Measurements from ENCODE around the gene NPTN. TPM values are rescaled to one million over a fixed set of nuclear protein-coding genes. Genes with fewer than 3 reads are reported as not detected.

The NPTN gene
- total and polyA plus RNA-seq, 2 experiments from 2014 or later = 56.3 to 113 TPM

GRCh38 chr15:73617301-73617831, 15.8 kb downstream of the NPTN start (continued):
- TF ChIP-seq ETS1 (IDR thresholded peaks at IDR 0.05) (no peak), STAT1 (IDR thresholded peaks at IDR 0.05; ENCODE audit: unreplicated experiment) (no peak), POLR2AphosphoS5 (IDR thresholded peaks at IDR 0.05; ENCODE audit: low read depth) (no peak), EZH2 (IDR thresholded peaks at IDR 0.05; ENCODE audit: low read depth, unreplicated experiment) (no peak)

DNA sequence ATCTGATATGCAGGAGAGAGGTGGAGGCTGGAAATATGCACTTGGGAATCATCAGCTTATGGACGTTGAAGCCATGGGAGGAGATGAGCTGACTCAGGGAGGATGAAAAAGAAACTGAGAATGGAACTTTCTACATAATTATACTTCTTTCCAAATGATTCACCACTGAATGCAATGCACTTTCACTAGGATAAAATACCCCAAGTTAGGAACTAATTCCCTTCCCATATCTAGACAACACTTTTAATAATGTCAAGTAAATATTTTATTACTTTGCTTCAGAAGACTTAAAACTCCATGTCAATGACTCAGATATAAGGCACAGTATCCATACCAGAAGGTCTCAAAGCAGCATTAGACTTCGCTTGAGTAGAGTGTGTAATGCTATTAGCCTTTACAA, 24.2 kb downstream of the NPTN start:
- H3K9me3 Mint-ChIP-seq = no peaks in the 10 kb centered on the region
- Histone ChIP-seq H3K79me2 (replicated peaks; ENCODE audit: insufficient read depth) (peaks cover 99% of the 10 kb centered on the region), H3K36me3 (ENCODE audit: insufficient read depth) (no peaks in the 10 kb centered on the region), H3F3A (replicated peaks; ENCODE audit: low read depth) (no peaks in the 10 kb centered on the region), H3K4me1 (ENCODE audit: insufficient read depth) (peaks cover 41% of the 10 kb centered on the region), H3K4me2 (no peak overlapping the region), H3K27me3 (ENCODE audit: insufficient read depth) (no peaks in the 10 kb centered on the region), H2AFZ (no peak overlapping the region), H3K4me3 (no peak overlapping the region), H4K20me1 (replicated peaks; ENCODE audit: insufficient read depth) (peaks cover 50% of the 10 kb centered on the region), H3K9me2 (ENCODE audit: insufficient read depth) (no peaks in the 10 kb centered on the region), H3K27ac (ENCODE audit: low read depth) (peak overlapping the region; percentile 26; the same call in 1 of the 2 replicates)
- peaks cover 5% of the 10 kb centered on the region for H3K27me3 Mint-ChIP-seq (ENCODE audit: insufficient read depth, low read depth, poor library complexity)
- H3K36me3 Mint-ChIP-seq (ENCODE audit: low read depth) = no peaks in the 10 kb centered on the region
- DNase-seq (ENCODE audit: low spot score) (no peak), ATAC-seq (no peak)
- no peak overlapping the region for H3K4me3 Mint-ChIP-seq
- no peak overlapping the region for H3K27ac Mint-ChIP-seq
- H3K4me1 Mint-ChIP-seq = peaks cover 44% of the 10 kb centered on the region
- TF ChIP-seq NANOG (IDR thresholded peaks at IDR 0.05; ENCODE audit: borderline replicate concordance) (no peak), POLR2AphosphoS5 (IDR thresholded peaks at IDR 0.05; ENCODE audit: low read depth) (no peak), ETS1 (IDR thresholded peaks at IDR 0.05) (no peak), JUNB (IDR thresholded peaks at IDR 0.05; ENCODE audit: unreplicated experiment) (no peak), ZNF114 (CRISPR knock-in tag; IDR thresholded peaks at IDR 0.05) (no peak), CTCF (conservative IDR thresholded peaks at IDR 0.05; ENCODE audit: low read depth in 2 of 2) (no peak), EZH2phosphoT487 (IDR thresholded peaks at IDR 0.05; ENCODE audit: unreplicated experiment) (no peak), ZNF462 (CRISPR knock-in tag; IDR thresholded peaks at IDR 0.05) (no peak), REST (IDR thresholded peaks at IDR 0.05; ENCODE audit: unreplicated experiment) (no peak), STAT1 (IDR thresholded peaks at IDR 0.05; ENCODE audit: unreplicated experiment) (no peak)

All from GM23338 (cell line).